Osteoblast (primary cell): Measurements from ENCODE around the gene CDH4. TPM values are rescaled to one million over a fixed set of nuclear protein-coding genes. Genes with fewer than 3 reads are reported as not detected.

Experiments used
- DNase-seq: peaks from one replicate; pipeline ENCODE4 v3.0.0; 2011; ENCODE audit warnings: low spot score, mixed read lengths; ENCODE audit not compliant: insufficient read length; ENCODE audit errors: missing footprints
- H2AFZ ChIP-seq: 2 replicates; pipeline ENCODE4 v1.6.0; 2011; ENCODE audit warnings: mild to moderate bottlenecking, low read length
- H3K27ac ChIP-seq: 2 replicates; pipeline ENCODE4 v1.5.1; 2011; ENCODE audit warnings: mild to moderate bottlenecking, low read depth, low read length, moderate library complexity
- H3K27me3 ChIP-seq: 2 replicates; pipeline ENCODE4 v1.6.0; 2012; ENCODE audit warnings: mild to moderate bottlenecking, control low read depth, inconsistent platforms, low read length, moderate library complexity; ENCODE audit not compliant: insufficient read depth
- H3K36me3 ChIP-seq: 2 replicates; pipeline ENCODE4 v1.5.1; 2011; ENCODE audit warnings: mild to moderate bottlenecking, low read length, control low read depth, moderate library complexity; ENCODE audit not compliant: insufficient read depth
- H3K4me1 ChIP-seq: 2 replicates; pipeline ENCODE4 v1.5.1; 2011; ENCODE audit warnings: mild to moderate bottlenecking, low read length, control low read depth, moderate library complexity; ENCODE audit not compliant: insufficient read depth
- H3K4me2 ChIP-seq: 2 replicates; pipeline ENCODE4 v1.6.0; 2011; ENCODE audit warnings: mild to moderate bottlenecking, low read length; ENCODE audit not compliant: insufficient read depth
- H3K4me3 ChIP-seq: fragments of 200-600 bp; sonication (generic); 3 replicates; pipeline ENCODE4 v1.5.1; 2012; ENCODE audit warnings: mild to moderate bottlenecking, low read length, inconsistent platforms; ENCODE audit not compliant: insufficient read depth
- H3K79me2 ChIP-seq: 2 replicates; pipeline ENCODE4 v1.6.0; 2012; ENCODE audit warnings: mild to moderate bottlenecking, low read length, control low read depth, inconsistent platforms; ENCODE audit not compliant: insufficient read depth
- H3K9me3 ChIP-seq: 2 replicates; pipeline ENCODE4 v1.5.1; 2011; ENCODE audit warnings: low read depth, low read length, control low read depth
- H4K20me1 ChIP-seq: 2 replicates; pipeline ENCODE4 v1.6.0; 2012; ENCODE audit warnings: mild to moderate bottlenecking, low read length, control low read depth; ENCODE audit not compliant: insufficient read depth
- total RNA-seq: library from RNA; depleted of rRNA; stranded (reverse); fragments of >200 nt; gene quantifications from 2 replicates; pipeline ENCODE4 v1.2.3, GENCODE V29; 2012
- TF ChIP-seq, protein P1 (sequence below): IDR thresholded peaks from 2 replicates; pipeline ENCODE4 v1.5.1; 2011; ENCODE audit warnings: mild to moderate bottlenecking, low read depth, low read length, moderate library complexity; ENCODE audit errors: extremely low read depth

CDH4 gene
- total RNA-seq, 1 donor = 1.1 TPM

DNA sequence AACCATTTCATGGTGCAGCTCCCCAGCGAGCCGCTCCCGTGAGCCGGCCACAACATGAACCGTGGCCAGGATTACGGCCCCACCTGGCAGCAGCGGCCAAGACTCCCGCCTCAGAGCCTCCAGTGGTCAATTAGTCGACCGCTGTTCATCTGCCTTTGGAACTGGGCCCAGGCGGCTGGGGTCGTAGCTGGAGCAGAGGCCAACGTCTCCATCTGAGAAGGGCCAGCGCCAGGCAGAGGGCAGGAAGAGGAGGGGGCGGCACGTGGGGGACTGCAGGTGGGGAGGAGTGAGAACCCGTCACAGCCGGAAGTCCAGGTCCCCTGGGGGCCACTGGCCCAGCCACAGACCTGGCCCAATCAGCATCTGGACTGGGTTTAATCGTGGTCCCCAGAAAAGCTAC, 629.4 kb downstream of the CDH4 start:
- no peak for DNase-seq
- Histone ChIP-seq H3K9me3 (no peaks in the 10 kb centered on the region), H3K4me2 (no peak overlapping the region), H3K79me2 (no peaks in the 10 kb centered on the region), H3K4me1 (peaks cover 10% of the 10 kb centered on the region), H4K20me1 (no peaks in the 10 kb centered on the region), H3K27ac (no peak overlapping the region), H3K36me3 (no peaks in the 10 kb centered on the region), H3K27me3 (no peaks in the 10 kb centered on the region), H3K4me3 (no peak overlapping the region), H2AFZ (no peak overlapping the region)
- TF ChIP-seq, protein P1, sequence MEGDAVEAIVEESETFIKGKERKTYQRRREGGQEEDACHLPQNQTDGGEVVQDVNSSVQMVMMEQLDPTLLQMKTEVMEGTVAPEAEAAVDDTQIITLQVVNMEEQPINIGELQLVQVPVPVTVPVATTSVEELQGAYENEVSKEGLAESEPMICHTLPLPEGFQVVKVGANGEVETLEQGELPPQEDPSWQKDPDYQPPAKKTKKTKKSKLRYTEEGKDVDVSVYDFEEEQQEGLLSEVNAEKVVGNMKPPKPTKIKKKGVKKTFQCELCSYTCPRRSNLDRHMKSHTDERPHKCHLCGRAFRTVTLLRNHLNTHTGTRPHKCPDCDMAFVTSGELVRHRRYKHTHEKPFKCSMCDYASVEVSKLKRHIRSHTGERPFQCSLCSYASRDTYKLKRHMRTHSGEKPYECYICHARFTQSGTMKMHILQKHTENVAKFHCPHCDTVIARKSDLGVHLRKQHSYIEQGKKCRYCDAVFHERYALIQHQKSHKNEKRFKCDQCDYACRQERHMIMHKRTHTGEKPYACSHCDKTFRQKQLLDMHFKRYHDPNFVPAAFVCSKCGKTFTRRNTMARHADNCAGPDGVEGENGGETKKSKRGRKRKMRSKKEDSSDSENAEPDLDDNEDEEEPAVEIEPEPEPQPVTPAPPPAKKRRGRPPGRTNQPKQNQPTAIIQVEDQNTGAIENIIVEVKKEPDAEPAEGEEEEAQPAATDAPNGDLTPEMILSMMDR = no peak

GRCh38 chr20:61881861-61882260, 629.8 kb downstream of the CDH4 start:
- no peak overlapping the region for H3K4me2 ChIP-seq
- no peaks in the 10 kb centered on the region for H3K27me3 ChIP-seq
- no peaks in the 10 kb centered on the region for H3K36me3 ChIP-seq
- TF ChIP-seq, protein P1 = no peak
- H2AFZ ChIP-seq = no peak overlapping the region
- no peaks in the 10 kb centered on the region for H3K79me2 ChIP-seq
- peaks cover 10% of the 10 kb centered on the region for H3K4me1 ChIP-seq
- H3K9me3 ChIP-seq = no peaks in the 10 kb centered on the region
- DNase-seq = no peak
- H4K20me1 ChIP-seq = no peaks in the 10 kb centered on the region
- H3K27ac ChIP-seq = no peak overlapping the region
- no peak overlapping the region for H3K4me3 ChIP-seq

GRCh38 chr20:61882716-61883615, 630.9 kb downstream of the CDH4 start:
- DNase-seq = no peak
- TF ChIP-seq, protein P1 = no peak

GRCh38 chr20:61883857-61884393, 631.9 kb downstream of the CDH4 start:
- peaks cover 10% of the 10 kb centered on the region for H3K4me1 ChIP-seq
- H3K36me3 ChIP-seq = no peaks in the 10 kb centered on the region
- TF ChIP-seq, protein P1 = no peak
- no peak overlapping the region for H3K4me3 ChIP-seq
- H2AFZ ChIP-seq = peak overlapping the region; percentile 77
- DNase-seq = peak; percentile 92
- no peak overlapping the region for H3K27ac ChIP-seq
- no peaks in the 10 kb centered on the region for H3K9me3 ChIP-seq
- H3K4me2 ChIP-seq = no peak overlapping the region
- H3K27me3 ChIP-seq = no peaks in the 10 kb centered on the region
- no peaks in the 10 kb centered on the region for H3K79me2 ChIP-seq
- H4K20me1 ChIP-seq = no peaks in the 10 kb centered on the region

More at GRCh38 chr20:61882716-61883615, 630.9 kb downstream of the CDH4 start:
- H3K27me3 ChIP-seq = no peaks in the 10 kb centered on the region
- no peaks in the 10 kb centered on the region for H3K79me2 ChIP-seq
- H3K4me2 ChIP-seq = no peak overlapping the region
- no peaks in the 10 kb centered on the region for H3K36me3 ChIP-seq
- no peaks in the 10 kb centered on the region for H4K20me1 ChIP-seq
- peaks cover 10% of the 10 kb centered on the region for H3K4me1 ChIP-seq
- peak overlapping the region; percentile 77 for H2AFZ ChIP-seq
- no peak overlapping the region for H3K27ac ChIP-seq
- no peaks in the 10 kb centered on the region for H3K9me3 ChIP-seq
- no peak overlapping the region for H3K4me3 ChIP-seq
